ENCODE data around the gene ZNF507.

Gene ZNF507

DNA sequence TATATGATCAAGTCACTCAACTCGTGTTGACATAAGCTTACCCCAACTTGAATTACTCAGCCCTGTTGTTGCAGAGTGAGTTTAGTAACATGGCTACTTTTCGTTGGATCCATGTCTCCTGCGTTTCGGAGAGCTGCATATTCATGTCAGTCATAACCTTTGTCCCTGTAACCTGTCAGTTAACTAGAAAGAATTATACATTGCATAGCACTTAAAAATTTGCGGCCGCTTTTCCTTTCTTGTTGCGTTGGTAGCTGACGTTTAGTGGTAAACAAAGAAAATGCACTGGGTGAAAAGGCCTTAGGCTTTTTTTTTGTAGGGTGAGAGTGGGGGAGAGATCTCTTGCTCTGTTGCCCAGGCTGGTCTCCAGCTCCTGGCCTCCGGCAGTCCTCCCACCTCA, 14.2 kb downstream of the ZNF507 start:
- Histone ChIP-seq H3K4me1 (ENCODE audit: control insufficient read depth, insufficient read depth, low read length) (no peaks in the 10 kb centered on the region), H3K36me3 (ENCODE audit: control insufficient read depth, insufficient read depth, low read length) (peaks cover 15% of the 10 kb centered on the region), H3K4me3 (ENCODE audit: low read depth, low read length) (no peak overlapping the region), H3K27me3 (ENCODE audit: control insufficient read depth, insufficient read depth, low read length) (no peaks in the 10 kb centered on the region), H3K9me3 (ENCODE audit: control insufficient read depth, insufficient read depth, low read length) (no peaks in the 10 kb centered on the region), H3K9ac (ENCODE audit: low read depth, low read length) (no peak overlapping the region)

DNA sequence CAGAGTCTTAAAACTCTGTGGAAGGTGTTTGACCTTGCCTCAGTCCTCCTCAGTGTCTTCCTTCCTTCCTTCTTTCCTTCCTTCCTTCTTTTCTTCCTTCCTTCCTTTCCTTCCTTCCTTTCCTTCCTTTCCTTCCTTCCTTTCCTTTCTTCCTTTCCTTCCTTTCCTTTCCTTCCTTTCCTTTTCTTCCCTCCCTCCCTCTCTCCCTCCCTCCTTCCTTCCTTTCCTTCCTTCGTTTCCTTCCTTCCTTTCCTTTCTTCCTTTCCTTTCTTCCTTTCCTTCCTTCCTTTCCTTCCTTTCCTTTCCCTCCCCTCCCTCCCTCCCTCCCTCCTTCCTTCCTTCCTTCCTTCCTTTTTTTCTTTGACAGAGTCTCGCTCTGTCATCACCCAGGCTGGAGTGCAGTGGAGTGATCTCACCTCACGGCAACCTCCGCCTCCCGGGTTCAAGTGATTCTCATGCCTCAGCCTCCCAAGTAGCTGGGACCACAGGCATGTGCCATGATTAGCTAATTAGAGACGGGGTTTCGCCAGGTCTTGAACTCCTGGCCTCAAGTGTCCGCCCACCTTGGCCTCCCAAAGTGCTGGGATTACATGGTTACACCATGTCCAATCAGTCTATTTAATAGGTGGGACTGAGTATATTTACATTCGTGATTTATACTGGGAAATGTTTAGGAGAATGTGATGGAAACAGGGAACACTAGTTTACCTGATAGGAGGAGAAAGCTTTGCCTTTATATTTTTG, 16.3 kb downstream of the ZNF507 start:
- Histone ChIP-seq H3K27me3 (ENCODE audit: control insufficient read depth, insufficient read depth, low read length) (no peaks in the 10 kb centered on the region), H3K36me3 (ENCODE audit: control insufficient read depth, insufficient read depth, low read length) (peaks cover 8% of the 10 kb centered on the region), H3K4me3 (ENCODE audit: low read depth, low read length) (no peak overlapping the region), H3K4me1 (ENCODE audit: control insufficient read depth, insufficient read depth, low read length) (no peaks in the 10 kb centered on the region), H3K9me3 (ENCODE audit: control insufficient read depth, insufficient read depth, low read length) (no peaks in the 10 kb centered on the region), H3K9ac (ENCODE audit: low read depth, low read length) (no peak overlapping the region)

DNA sequence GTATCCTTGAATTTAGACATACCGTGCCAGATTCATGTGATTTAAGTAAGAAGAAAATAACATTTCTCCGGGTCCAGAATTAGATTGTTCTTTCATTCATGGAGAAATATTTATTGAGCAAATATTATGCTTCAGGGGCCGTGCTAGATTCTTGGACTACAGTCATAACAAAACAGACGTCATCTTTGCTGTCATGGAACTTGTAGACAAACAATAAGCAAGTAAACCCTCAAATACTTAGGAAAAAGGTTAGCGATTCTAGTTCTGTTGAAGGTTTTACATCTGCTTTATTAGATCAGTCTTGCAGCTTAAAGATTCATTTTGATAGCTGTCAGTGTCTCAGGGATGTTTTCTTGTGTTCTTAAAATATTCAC, 16.9 kb downstream of the ZNF507 start:
- H3K4me3 ChIP-seq (ENCODE audit: low read depth, low read length), result no peak overlapping the region
- no peaks in the 10 kb centered on the region for H3K9me3 ChIP-seq (ENCODE audit: control insufficient read depth, insufficient read depth, low read length)

DNA sequence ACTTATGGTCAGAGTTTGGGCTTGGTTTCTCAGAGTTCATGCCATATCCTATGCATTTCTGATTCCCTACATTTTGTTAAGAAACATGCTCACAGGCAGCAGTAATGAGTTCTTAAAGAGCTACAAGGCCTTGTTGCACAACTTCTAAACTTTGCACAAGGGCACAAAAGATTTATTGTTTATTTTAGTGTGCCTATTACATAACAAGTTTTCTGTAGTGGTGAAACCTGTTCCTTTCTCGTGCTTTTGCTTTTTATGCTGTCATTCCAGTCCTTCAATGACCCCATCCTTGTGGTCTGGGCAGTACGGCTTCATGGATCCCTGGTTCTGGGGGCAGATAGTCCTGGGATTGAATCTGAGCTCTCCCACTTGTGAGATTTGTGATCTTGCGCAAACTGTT, 17.8 kb downstream of the ZNF507 start:
- H3K4me3 ChIP-seq (ENCODE audit: low read depth, low read length), result no peak overlapping the region
- no peak overlapping the region for H3K9ac ChIP-seq (ENCODE audit: low read depth, low read length)
- peaks cover 4% of the 10 kb centered on the region for H3K36me3 ChIP-seq (ENCODE audit: control insufficient read depth, insufficient read depth, low read length)
- no peaks in the 10 kb centered on the region for H3K9me3 ChIP-seq (ENCODE audit: control insufficient read depth, insufficient read depth, low read length)
- H3K27me3 ChIP-seq (ENCODE audit: control insufficient read depth, insufficient read depth, low read length), result no peaks in the 10 kb centered on the region
- no peaks in the 10 kb centered on the region for H3K4me1 ChIP-seq (ENCODE audit: control insufficient read depth, insufficient read depth, low read length)

More for the DNA sequence above, 16.9 kb downstream of the ZNF507 start:
- H3K9ac ChIP-seq (ENCODE audit: low read depth, low read length), result no peak overlapping the region
- H3K27me3 ChIP-seq (ENCODE audit: control insufficient read depth, insufficient read depth, low read length), result no peaks in the 10 kb centered on the region
- no peaks in the 10 kb centered on the region for H3K4me1 ChIP-seq (ENCODE audit: control insufficient read depth, insufficient read depth, low read length)
- peaks cover 5% of the 10 kb centered on the region for H3K36me3 ChIP-seq (ENCODE audit: control insufficient read depth, insufficient read depth, low read length)

DNA sequence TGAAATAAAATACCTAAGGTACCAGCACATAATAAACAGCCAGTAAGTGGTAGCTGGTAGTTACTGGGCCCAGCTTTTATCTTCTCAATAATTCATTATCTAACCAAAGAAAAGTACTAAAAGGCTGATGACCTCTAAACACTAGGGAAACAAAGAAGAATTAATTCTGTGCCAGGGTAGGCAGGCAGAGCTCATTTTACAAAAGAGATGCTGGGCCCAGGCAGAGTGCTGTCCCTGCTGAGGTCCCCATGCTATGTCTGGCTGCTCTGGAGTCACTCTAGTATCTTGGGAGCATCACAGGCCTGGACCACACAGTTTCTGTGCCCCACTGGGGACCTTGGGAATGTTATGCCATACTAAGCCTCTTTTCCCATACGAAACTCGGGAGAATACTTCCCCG, 18.2 kb downstream of the ZNF507 start:
- H3K4me3 ChIP-seq (ENCODE audit: low read depth, low read length), result no peak overlapping the region
- no peaks in the 10 kb centered on the region for H3K9me3 ChIP-seq (ENCODE audit: control insufficient read depth, insufficient read depth, low read length)
- H3K36me3 ChIP-seq (ENCODE audit: control insufficient read depth, insufficient read depth, low read length), result no peaks in the 10 kb centered on the region
- no peaks in the 10 kb centered on the region for H3K27me3 ChIP-seq (ENCODE audit: control insufficient read depth, insufficient read depth, low read length)
- H3K4me1 ChIP-seq (ENCODE audit: control insufficient read depth, insufficient read depth, low read length), result no peaks in the 10 kb centered on the region
- no peak overlapping the region for H3K9ac ChIP-seq (ENCODE audit: low read depth, low read length)

DNA sequence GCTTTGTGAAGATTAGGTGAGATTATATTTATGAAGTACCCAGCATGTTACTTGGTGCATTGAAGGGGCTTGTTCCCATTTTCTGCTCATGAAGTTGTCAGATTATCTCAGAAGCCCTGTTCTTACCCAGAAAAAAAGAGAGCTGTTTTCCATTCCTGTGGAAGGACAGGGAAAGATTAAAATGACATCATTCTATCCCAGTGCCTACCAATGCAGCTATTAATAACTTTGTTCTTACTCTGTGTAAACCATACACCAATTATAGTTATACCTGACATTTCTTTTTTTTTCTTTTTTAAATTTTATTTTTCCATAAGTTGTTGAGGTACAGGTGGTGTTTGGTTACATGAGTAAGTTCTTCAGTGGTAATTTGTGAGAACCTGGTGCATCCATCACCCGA, 18.6 kb downstream of the ZNF507 start:
- H3K4me1 ChIP-seq (ENCODE audit: control insufficient read depth, insufficient read depth, low read length), result no peaks in the 10 kb centered on the region
- no peaks in the 10 kb centered on the region for H3K27me3 ChIP-seq (ENCODE audit: control insufficient read depth, insufficient read depth, low read length)
- no peak overlapping the region for H3K4me3 ChIP-seq (ENCODE audit: low read depth, low read length)
- H3K9ac ChIP-seq (ENCODE audit: low read depth, low read length), result no peak overlapping the region
- H3K9me3 ChIP-seq (ENCODE audit: control insufficient read depth, insufficient read depth, low read length), result no peaks in the 10 kb centered on the region
- H3K36me3 ChIP-seq (ENCODE audit: control insufficient read depth, insufficient read depth, low read length), result no peaks in the 10 kb centered on the region

DNA sequence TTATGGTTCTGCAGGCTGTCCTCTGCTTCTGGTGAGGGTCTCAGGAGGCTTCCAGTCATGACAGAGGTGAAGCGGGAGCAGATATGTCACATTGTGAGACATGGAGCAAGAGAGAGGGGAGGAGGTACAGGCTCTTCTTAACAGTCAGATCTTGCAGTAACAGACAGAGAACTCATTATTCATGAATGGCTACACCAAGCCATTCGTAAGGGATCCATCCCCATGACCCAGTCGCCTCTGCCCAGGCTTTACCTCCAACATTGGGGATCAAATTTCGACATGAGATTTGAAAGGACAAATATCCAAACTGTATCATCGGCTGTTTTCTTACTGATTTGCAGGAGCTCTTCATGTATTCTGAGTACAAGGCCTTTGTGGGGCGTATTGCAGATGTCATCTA, 21.7 kb downstream of the ZNF507 start:
- Histone ChIP-seq H3K36me3 (ENCODE audit: control insufficient read depth, insufficient read depth, low read length) (no peaks in the 10 kb centered on the region), H3K4me1 (ENCODE audit: control insufficient read depth, insufficient read depth, low read length) (no peaks in the 10 kb centered on the region), H3K9me3 (ENCODE audit: control insufficient read depth, insufficient read depth, low read length) (no peaks in the 10 kb centered on the region), H3K27me3 (ENCODE audit: control insufficient read depth, insufficient read depth, low read length) (no peaks in the 10 kb centered on the region), H3K4me3 (ENCODE audit: low read depth, low read length) (no peak overlapping the region), H3K9ac (ENCODE audit: low read depth, low read length) (no peak overlapping the region)

DNA sequence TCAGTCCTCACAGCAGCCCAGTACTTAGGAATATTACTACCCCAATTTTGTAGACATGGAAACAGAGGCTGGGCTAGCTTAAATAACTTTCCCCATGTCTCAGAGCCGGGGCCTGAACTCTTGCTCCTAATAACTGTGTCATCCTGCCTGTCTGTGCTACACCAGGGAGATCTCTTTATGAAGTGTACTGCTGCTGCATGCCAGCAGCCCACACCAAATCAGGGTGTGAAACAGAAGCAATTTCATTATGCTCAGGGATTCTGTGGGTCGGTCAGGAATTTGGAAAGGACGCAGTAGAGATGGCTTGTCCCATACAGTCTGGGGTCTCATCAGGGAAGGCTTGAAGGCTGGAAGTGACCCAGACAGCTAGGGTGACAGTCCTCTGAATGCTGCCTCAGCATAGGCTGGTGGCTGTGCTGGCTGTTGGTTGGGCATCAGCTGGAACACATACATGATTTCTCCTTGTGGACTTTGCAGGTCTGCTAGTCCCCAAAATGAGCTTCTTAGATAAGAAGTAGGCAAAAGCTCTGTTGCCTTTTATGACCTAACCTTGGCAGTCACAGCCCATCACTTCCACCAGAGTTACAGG, 22.6 kb downstream of the ZNF507 start:
- no peaks in the 10 kb centered on the region for H3K4me1 ChIP-seq (ENCODE audit: control insufficient read depth, insufficient read depth, low read length)
- H3K9me3 ChIP-seq (ENCODE audit: control insufficient read depth, insufficient read depth, low read length), result no peaks in the 10 kb centered on the region
- no peak overlapping the region for H3K4me3 ChIP-seq (ENCODE audit: low read depth, low read length)
- no peaks in the 10 kb centered on the region for H3K27me3 ChIP-seq (ENCODE audit: control insufficient read depth, insufficient read depth, low read length)
- no peak overlapping the region for H3K9ac ChIP-seq (ENCODE audit: low read depth, low read length)
- peaks cover 7% of the 10 kb centered on the region for H3K36me3 ChIP-seq (ENCODE audit: control insufficient read depth, insufficient read depth, low read length)

DNA sequence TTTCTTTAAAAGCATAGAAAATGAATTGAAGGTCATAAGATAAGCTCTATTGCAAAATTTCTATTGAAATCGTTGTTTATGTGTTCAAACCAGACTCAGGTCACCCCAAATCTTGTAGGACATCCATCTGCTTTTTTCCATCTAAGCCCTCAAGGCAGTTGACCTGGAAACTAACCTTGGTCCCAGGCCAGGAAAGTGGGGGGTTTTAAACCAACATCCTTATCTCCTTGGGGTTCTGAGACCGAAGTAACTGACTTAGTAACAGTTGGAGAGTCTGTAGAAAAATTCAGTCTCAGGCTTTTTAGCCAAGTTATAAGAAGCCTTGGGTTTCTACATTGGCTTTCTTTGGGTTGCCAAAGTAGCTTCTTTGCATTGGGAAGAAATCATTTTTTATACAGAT, 23.4 kb downstream of the ZNF507 start:
- Histone ChIP-seq H3K9me3 (ENCODE audit: control insufficient read depth, insufficient read depth, low read length) (no peaks in the 10 kb centered on the region), H3K27me3 (ENCODE audit: control insufficient read depth, insufficient read depth, low read length) (no peaks in the 10 kb centered on the region), H3K4me1 (ENCODE audit: control insufficient read depth, insufficient read depth, low read length) (no peaks in the 10 kb centered on the region), H3K9ac (ENCODE audit: low read depth, low read length) (no peak overlapping the region), H3K36me3 (ENCODE audit: control insufficient read depth, insufficient read depth, low read length) (peaks cover 7% of the 10 kb centered on the region), H3K4me3 (ENCODE audit: low read depth, low read length) (no peak overlapping the region)

DNA sequence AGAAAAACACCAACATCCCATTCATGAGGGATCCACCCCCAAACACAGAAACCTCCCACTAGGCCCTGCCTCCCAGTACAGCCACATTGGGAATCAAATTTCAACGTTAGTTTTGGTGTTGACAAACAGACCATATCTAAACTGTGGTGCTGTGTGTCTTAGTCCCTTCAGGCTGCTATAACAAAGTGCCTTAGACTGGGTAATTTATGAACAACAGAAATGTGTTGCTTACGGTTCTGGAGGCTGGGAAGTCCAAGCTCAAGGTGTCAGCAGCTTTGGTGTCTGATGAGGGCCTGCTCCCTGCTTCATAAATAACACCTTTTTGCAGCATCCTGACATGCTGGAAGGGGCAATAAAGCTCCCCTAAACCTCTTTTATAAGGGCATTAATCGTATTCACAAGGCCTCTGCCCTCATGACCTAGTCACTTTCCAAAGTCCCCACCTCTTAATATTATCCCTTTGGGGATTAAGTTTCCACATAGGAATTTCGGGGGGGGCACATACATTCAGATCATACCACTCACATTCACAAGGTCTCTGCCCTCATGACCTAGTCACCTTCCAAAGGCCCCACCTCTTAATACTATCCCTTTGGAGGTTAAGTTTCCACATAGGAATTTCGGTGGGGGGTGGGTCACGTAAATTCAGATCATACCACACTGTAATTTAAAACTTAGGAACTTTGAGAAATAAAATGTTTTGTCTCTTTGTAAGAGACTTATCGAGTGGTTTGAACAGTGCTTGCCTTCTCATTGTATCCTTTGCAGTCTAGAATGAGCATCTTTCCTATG, 27.5 kb downstream of the ZNF507 start:
- H3K27me3 ChIP-seq (ENCODE audit: control insufficient read depth, insufficient read depth, low read length), result no peaks in the 10 kb centered on the region
- H3K9ac ChIP-seq (ENCODE audit: low read depth, low read length), result no peak overlapping the region
- peaks cover 7% of the 10 kb centered on the region for H3K36me3 ChIP-seq (ENCODE audit: control insufficient read depth, insufficient read depth, low read length)

DNA sequence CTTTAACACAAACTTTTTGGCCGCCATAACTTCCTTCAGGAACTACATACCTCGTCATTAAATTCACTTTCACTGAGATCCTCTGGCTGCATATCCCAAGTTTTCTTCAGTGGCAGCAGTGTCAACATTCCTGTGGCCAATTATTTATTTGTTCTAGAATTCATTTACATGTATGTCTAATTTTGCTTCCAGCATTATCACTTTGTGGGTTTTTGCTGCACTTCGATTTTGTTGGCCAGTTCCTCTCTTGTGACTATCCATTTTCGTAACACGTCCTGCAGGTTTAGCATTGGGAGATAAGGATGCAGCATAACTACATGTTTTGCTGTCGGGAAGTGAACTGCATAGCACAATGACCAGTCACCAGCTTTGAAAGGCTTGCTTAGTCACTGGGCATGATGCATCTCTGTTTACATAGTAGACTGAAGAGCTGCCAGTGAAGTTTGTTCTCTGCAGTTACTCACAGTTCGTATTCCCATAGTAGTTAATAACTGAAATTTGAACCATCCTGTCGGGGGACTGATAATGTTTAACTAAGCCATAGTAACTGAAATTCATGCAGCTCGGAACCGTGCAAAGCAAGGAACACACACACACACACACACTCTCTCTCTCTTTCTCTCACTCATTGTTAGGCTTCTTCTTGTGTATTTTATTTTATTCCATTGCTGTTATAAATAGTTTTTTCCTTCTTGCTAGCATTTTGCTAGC, 28.3 kb downstream of the ZNF507 start:
- H3K9ac ChIP-seq (ENCODE audit: low read depth, low read length), result no peak overlapping the region
- no peaks in the 10 kb centered on the region for H3K4me1 ChIP-seq (ENCODE audit: control insufficient read depth, insufficient read depth, low read length)
- no peaks in the 10 kb centered on the region for H3K9me3 ChIP-seq (ENCODE audit: control insufficient read depth, insufficient read depth, low read length)
- H3K4me3 ChIP-seq (ENCODE audit: low read depth, low read length), result no peak overlapping the region
- peaks cover 7% of the 10 kb centered on the region for H3K36me3 ChIP-seq (ENCODE audit: control insufficient read depth, insufficient read depth, low read length)
- H3K27me3 ChIP-seq (ENCODE audit: control insufficient read depth, insufficient read depth, low read length), result no peaks in the 10 kb centered on the region

More for the DNA sequence above, 27.5 kb downstream of the ZNF507 start:
- Histone ChIP-seq H3K4me3 (ENCODE audit: low read depth, low read length) (no peak overlapping the region), H3K9me3 (ENCODE audit: control insufficient read depth, insufficient read depth, low read length) (no peaks in the 10 kb centered on the region), H3K4me1 (ENCODE audit: control insufficient read depth, insufficient read depth, low read length) (no peaks in the 10 kb centered on the region)

Data from iPS-15b (cell line).